GM10266 (cell line): Measurements from ENCODE around the gene MYO3B.

Experiments used
- DNase-seq: peaks from one replicate; pipeline ENCODE4 v3.0.0; 2012; ENCODE audit errors: extremely low spot score
- TF ChIP-seq, protein P1 (sequence below): IDR thresholded peaks from 2 replicates; pipeline ENCODE4 v1.5.1; 2012; ENCODE audit warnings: mild to moderate bottlenecking, low read depth; ENCODE audit not compliant: control insufficient read depth, insufficient read depth; ENCODE audit errors: missing control alignments

Gene MYO3B

DNA sequence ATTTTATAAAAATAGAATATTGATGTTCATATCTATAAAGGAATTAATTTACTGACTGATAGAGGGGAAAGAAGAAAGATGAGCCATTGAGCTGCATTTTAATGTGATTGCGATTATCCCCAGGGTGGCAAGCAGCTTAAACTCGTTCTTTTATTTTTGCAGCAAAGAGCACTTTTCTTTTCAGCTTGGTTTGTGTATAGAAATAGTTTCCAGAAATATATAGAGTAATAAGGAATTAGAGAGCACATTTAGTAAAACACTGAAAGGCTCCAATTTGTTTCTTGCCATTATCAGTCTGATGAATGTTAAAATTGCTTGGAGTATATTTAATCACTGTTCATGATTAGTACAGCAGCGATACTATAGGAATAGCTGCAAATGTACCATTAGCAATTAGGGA lies 119.5 kb downstream of the MYO3B start:
- no peak for DNase-seq
- TF ChIP-seq, protein P1, sequence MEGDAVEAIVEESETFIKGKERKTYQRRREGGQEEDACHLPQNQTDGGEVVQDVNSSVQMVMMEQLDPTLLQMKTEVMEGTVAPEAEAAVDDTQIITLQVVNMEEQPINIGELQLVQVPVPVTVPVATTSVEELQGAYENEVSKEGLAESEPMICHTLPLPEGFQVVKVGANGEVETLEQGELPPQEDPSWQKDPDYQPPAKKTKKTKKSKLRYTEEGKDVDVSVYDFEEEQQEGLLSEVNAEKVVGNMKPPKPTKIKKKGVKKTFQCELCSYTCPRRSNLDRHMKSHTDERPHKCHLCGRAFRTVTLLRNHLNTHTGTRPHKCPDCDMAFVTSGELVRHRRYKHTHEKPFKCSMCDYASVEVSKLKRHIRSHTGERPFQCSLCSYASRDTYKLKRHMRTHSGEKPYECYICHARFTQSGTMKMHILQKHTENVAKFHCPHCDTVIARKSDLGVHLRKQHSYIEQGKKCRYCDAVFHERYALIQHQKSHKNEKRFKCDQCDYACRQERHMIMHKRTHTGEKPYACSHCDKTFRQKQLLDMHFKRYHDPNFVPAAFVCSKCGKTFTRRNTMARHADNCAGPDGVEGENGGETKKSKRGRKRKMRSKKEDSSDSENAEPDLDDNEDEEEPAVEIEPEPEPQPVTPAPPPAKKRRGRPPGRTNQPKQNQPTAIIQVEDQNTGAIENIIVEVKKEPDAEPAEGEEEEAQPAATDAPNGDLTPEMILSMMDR: no peak

DNA sequence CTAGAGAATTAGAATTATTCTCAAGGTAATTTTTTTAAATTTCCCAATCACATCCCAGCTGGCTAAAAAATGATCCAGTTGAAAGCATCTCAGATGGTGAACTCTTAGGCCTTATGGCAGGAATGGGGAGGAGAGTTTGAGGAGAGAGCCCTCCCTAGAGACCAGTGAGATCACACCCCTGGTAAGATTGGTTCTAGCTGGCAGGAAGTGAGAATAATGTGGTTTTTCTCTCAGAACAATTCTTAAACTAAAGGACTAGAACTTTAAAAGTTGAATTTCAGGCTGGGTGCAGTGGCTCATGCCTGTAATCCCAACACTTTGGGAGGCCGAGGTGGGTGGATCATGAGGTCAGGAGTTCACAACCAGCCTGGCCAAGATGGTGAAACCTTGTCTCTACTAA lies 120.2 kb downstream of the MYO3B start:
- DNase-seq: peak; percentile 21
- TF ChIP-seq, protein P1: no peak

DNA sequence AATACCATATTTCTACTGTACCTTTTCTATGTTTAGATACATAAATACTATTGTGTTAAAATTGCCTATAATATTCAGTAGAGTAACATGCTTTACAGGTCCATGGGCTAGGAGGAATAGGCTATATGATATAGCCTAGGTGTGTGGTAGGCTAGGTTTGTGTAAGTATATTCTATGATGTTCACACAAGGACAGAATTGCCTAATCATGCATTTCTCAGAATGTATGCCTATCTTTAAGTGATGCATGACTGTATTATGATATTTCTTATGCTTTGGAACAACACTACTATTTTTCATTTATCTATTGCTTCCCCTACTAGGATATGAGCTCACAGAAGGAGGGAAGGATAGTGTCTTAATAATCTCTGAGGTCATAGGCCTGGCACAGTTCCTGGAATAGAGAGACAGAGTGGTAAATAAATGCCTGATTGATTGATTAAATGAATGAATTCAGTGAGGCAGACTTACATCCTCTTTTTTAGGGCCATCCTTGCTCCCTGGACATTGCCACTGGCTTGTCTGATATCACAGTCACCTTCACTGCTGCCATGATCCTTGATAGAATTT lies 121.0 kb downstream of the MYO3B start:
- TF ChIP-seq, protein P1: no peak
- no peak for DNase-seq

DNA sequence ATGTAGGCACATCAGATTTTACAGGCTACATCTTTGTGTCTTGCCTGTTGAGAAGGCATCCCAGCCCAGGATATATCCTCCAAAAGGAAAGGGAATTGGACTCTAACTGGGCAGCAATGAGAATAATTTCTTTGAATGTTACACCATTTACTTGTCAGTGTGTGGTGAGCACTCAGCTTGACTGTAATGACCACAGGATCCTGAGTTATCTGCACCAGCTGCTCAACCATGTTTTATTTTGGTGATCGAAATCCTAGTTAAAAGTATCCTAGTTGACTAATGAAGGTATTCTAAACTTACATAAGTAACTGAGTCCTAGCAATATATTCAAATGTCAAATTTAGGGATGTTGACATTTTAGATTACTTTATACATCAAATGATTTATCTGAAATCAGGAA lies 123.0 kb downstream of the MYO3B start:
- no peak for DNase-seq
- TF ChIP-seq, protein P1: no peak

DNA sequence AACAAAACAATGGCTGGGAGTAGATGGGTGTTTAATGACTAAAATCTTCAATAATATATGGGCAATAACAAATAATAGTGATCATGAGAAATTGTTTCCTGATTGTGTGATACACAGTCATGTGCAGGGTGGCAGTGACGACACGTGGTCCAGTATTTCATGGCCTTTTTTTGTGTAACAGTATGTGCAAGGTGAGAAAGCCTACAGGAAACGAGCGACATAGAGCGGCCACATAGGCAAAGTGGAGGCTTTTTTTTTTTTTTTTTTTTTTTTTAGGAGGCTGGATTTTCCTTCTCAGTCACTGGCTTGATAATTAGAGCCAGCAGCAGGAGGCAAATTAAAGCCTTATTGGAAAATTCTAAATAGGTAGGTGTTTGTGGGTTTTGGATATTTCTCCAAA lies 123.7 kb downstream of the MYO3B start:
- DNase-seq: no peak
- TF ChIP-seq, protein P1: no peak

DNA sequence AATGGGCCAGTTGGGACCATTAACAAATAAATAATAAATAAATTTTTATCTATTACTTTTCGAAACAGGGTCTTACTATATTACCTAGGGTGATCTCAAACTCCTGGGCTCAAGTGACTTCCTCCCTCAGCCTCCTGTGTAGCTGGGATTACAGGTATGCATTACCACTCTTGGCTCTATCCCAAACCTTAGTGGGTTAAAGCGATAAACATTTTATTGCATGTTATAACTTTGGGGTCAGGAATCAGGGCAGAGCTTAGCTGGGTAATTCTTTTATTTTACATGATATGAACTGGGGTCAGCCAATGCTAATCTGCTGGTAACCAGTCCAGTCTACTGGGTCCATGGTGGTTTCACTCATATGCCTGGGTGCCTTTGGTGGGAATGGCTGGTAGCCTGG lies 127.8 kb downstream of the MYO3B start:
- DNase-seq: no peak
- TF ChIP-seq, protein P1: no peak

DNA sequence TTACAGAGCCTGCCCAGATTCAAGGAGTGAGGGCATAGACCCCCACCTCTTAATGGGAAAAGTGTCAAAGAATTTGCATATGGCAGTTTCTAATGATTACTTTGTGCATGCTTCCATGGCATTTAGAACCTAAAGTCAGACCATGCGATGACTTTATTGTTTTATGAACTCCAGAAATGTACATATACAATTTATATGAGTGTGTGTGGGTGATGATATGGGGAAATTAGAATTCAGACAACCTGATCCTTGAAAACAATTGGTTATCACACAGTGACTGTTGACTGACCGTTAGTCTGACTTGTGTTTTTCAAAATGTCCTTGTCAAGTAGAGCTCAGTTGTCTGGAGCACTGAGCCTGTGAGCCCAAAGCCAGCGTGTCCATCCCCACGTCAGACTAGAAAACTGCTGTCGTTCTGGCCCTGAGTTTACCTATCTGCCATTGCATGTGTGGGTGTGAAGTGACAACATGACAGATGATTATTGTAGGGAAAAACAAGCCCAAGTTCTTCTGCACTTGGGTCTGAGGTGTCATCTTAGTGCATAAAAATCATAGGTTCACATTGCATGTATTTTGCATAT lies 128.4 kb downstream of the MYO3B start:
- no peak for DNase-seq
- TF ChIP-seq, protein P1: no peak
